H1 (cell line): Measurements from ENCODE around the gene CERS3. TPM values are rescaled to one million over a fixed set of nuclear protein-coding genes. Genes with fewer than 3 reads are reported as not detected.

Source experiments
- CTCF ChIA-PET: fragments of 300-600 bp; sonication (Branson Sonifier 250); formaldehyde crosslinking; loops from one replicate; lab custom pipeline; 2021; ENCODE audit not compliant: partially characterized antibody; lab: Charles Lee
- POLR2A ChIA-PET: fragments of 300-600 bp; sonication (Branson Sonifier 250); formaldehyde crosslinking; loops from one replicate; lab custom pipeline; 2021; ENCODE audit warnings: inconsistent platforms; ENCODE audit not compliant: partially characterized antibody; lab: Charles Lee
- DNase-seq, 2 experiments: peaks; one replicate each; pipeline versions ENCODE4 v3.0.0 to v3.0.0-alpha.2; 2010 to 2022; ENCODE audit warnings: low spot score in 2 of 2, low read depth in 1 of 2, mixed read lengths in 1 of 2
- FAIRE-seq: peaks from 2 replicates; lab custom pipeline; 2011; peaks lifted over from hg19 to GRCh38; lab: Jason Lieb, UNC
- H2AFZ ChIP-seq: 2 replicates; pipeline ENCODE4 v1.8.1; 2012; ENCODE audit warnings: low read length, inconsistent platforms
- H2AK5ac ChIP-seq: 2 replicates; pipeline ENCODE4 v1.6.1; 2013; ENCODE audit warnings: low read depth, low read length
- H2BK120ac ChIP-seq: replicated peaks from 2 replicates; pipeline ENCODE3; 2013; ENCODE audit warnings: low read depth, low read length, inconsistent platforms
- H2BK12ac ChIP-seq: 2 replicates; pipeline ENCODE4 v1.6.1; 2013; ENCODE audit warnings: low read depth, low read length
- H2BK15ac ChIP-seq: 2 replicates; pipeline ENCODE4 v1.6.1; 2013; ENCODE audit warnings: low read length
- H2BK20ac ChIP-seq: 2 replicates; pipeline ENCODE4 v1.6.1; 2013; ENCODE audit warnings: low read length
- H2BK5ac ChIP-seq: 2 replicates; pipeline ENCODE4 v1.6.1; 2013; ENCODE audit warnings: low read depth, low read length
- H3K14ac ChIP-seq: 2 replicates; pipeline ENCODE4 v1.6.1; 2013; ENCODE audit warnings: inconsistent platforms; ENCODE audit not compliant: insufficient read length
- H3K18ac ChIP-seq: 2 replicates; pipeline ENCODE4 v1.6.1; 2013; ENCODE audit warnings: low read length; ENCODE audit errors: extremely low read depth
- H3K23ac ChIP-seq: 2 replicates; pipeline ENCODE4 v1.6.1; 2013; ENCODE audit warnings: inconsistent platforms; ENCODE audit not compliant: insufficient read length
- H3K23me2 ChIP-seq: 2 replicates; pipeline ENCODE4 v1.6.1; 2013; ENCODE audit warnings: low read depth, low read length
- H3K27ac ChIP-seq: 2 replicates; pipeline ENCODE4 v1.6.1; 2011; ENCODE audit warnings: low read depth, low read length, inconsistent platforms
- H3K27me3 ChIP-seq, 4 experiments: replicated peaks in 1 of 4; 1 replicate in 1 of 4; 2 replicates in 3 of 4; pipeline versions ENCODE4 v1.6.1 to v1.8.1; 2011 to 2013; ENCODE audit warnings: low read length in 3 of 4, mild to moderate bottlenecking in 3 of 4, inconsistent platforms in 2 of 4, mixed read lengths in 2 of 4, moderate library complexity in 1 of 4; ENCODE audit not compliant: control insufficient read depth in 3 of 4, insufficient read depth in 3 of 4; ENCODE audit errors: extremely low read depth in 1 of 4
- H3K36me3 ChIP-seq, 4 experiments: 2 replicates each; pipeline versions ENCODE4 v1.6.1 to v1.8.1; 2011 to 2013; ENCODE audit warnings: mild to moderate bottlenecking in 4 of 4, low read length in 3 of 4, moderate library complexity in 2 of 4, control low read depth in 1 of 4, inconsistent platforms in 1 of 4; ENCODE audit not compliant: insufficient read depth in 4 of 4, control insufficient read depth in 2 of 4
- H3K4ac ChIP-seq: replicated peaks from 2 replicates; pipeline ENCODE3; 2013; ENCODE audit warnings: low read length, low read depth, mixed read lengths, inconsistent platforms; ENCODE audit not compliant: insufficient read length
- H3K4me1 ChIP-seq, 4 experiments: replicated peaks in 1 of 4; 1 replicate in 1 of 4; 2 replicates in 3 of 4; pipeline versions ENCODE4 v1.6.1 to v1.8.1; 2011 to 2013; ENCODE audit warnings: low read length in 3 of 4, inconsistent platforms in 2 of 4, mixed read lengths in 1 of 4; ENCODE audit not compliant: insufficient read depth in 4 of 4, control insufficient read depth in 3 of 4
- H3K4me2 ChIP-seq, 2 experiments: 2 replicates each; pipeline versions ENCODE4 v1.6.1 to v1.8.1; 2011 to 2013; ENCODE audit warnings: low read depth in 2 of 2, low read length in 2 of 2, control low read depth in 1 of 2, inconsistent platforms in 1 of 2, mild to moderate bottlenecking in 1 of 2; ENCODE audit not compliant: insufficient read depth in 1 of 2
- H3K4me3 ChIP-seq, 4 experiments: fragments of 200-600, 300-600 bp in 1 of 4; sonication (generic), shearing (Covaris generic), sonication (Bioruptor Twin) in 1 of 4; 2 replicates each; pipeline versions ENCODE4 v1.5.1 to v1.8.1; 2011 to 2016; ENCODE audit warnings: low read length in 4 of 4, low read depth in 3 of 4, control low read depth in 2 of 4, inconsistent platforms in 2 of 4, mild to moderate bottlenecking in 2 of 4, mixed read lengths in 1 of 4, moderate library complexity in 1 of 4; ENCODE audit not compliant: insufficient read depth in 2 of 4; ENCODE audit errors: extremely low read depth in 1 of 4
- H3K56ac ChIP-seq: replicated peaks from 2 replicates; pipeline ENCODE3; 2013; ENCODE audit warnings: low read depth, mild to moderate bottlenecking, mixed read lengths, low read length, inconsistent platforms; ENCODE audit not compliant: insufficient read length
- H3K79me1 ChIP-seq: 2 replicates; pipeline ENCODE4 v1.6.1; 2013; ENCODE audit warnings: low read depth, low read length, control low read depth
- H3K79me2 ChIP-seq, 2 experiments: 2 replicates each; pipeline versions ENCODE4 v1.6.1 to v1.8.1; 2012 to 2013; ENCODE audit warnings: low read length in 2 of 2, mild to moderate bottlenecking in 2 of 2, inconsistent platforms in 1 of 2; ENCODE audit not compliant: insufficient read depth in 2 of 2, control insufficient read depth in 1 of 2
- H3K9ac ChIP-seq, 4 experiments: replicated peaks in 1 of 4; 1 replicate in 1 of 4; 2 replicates in 3 of 4; pipeline versions ENCODE4 v1.6.1 to v1.8.1; 2011 to 2013; ENCODE audit warnings: low read depth in 3 of 4, low read length in 3 of 4, control low read depth in 2 of 4, mild to moderate bottlenecking in 2 of 4, moderate library complexity in 2 of 4, inconsistent platforms in 1 of 4; ENCODE audit errors: extremely low read depth in 1 of 4
- H3K9me3 ChIP-seq, 2 experiments: 2 replicates each; pipeline versions ENCODE4 v1.6.1 to v1.8.1; 2012 to 2013; ENCODE audit warnings: mild to moderate bottlenecking in 2 of 2, moderate library complexity in 2 of 2, control low read depth in 1 of 2, inconsistent platforms in 1 of 2, low read depth in 1 of 2, low read length in 1 of 2, mixed read lengths in 1 of 2; ENCODE audit not compliant: insufficient read depth in 2 of 2
- H4K20me1 ChIP-seq, 2 experiments: replicated peaks in 1 of 2; 2 replicates each; pipeline versions ENCODE3 to v1.8.1; 2011 to 2013; ENCODE audit warnings: inconsistent platforms in 2 of 2, low read length in 2 of 2, mild to moderate bottlenecking in 1 of 2; ENCODE audit not compliant: insufficient read depth in 2 of 2, control insufficient read depth in 1 of 2
- H4K5ac ChIP-seq: 2 replicates; pipeline ENCODE4 v1.6.1; 2013; ENCODE audit warnings: low read length, low read depth, mixed read lengths, inconsistent platforms; ENCODE audit not compliant: insufficient read length
- H4K8ac ChIP-seq: 2 replicates; pipeline ENCODE4 v1.8.0; 2013; ENCODE audit warnings: mild to moderate bottlenecking, moderate library complexity, low read length, inconsistent platforms; ENCODE audit not compliant: insufficient read depth; ENCODE audit errors: extremely low read depth
- H4K91ac ChIP-seq: replicated peaks from 2 replicates; pipeline ENCODE3; 2013; ENCODE audit warnings: low read length, mixed read lengths, inconsistent platforms; ENCODE audit not compliant: insufficient read length
- CHD2 ChIP-seq: IDR thresholded peaks from 2 replicates; pipeline ENCODE4 v1.6.1; 2012; ENCODE audit warnings: low read length, improper control_type of control experiment
- CTBP2 ChIP-seq: IDR thresholded peaks from 2 replicates; pipeline ENCODE4 v1.7.0; 2011; ENCODE audit warnings: borderline replicate concordance, mild to moderate bottlenecking, moderate library complexity, mixed read lengths, low read length; ENCODE audit not compliant: insufficient read depth, insufficient read length
- FOSL1 ChIP-seq: IDR thresholded peaks from 2 replicates; pipeline ENCODE4 v1.6.1; 2011; ENCODE audit warnings: mild to moderate bottlenecking, low read depth, low read length, moderate library complexity; ENCODE audit not compliant: insufficient read depth
- KDM5A ChIP-seq: fragments of 200-600 bp; IDR thresholded peaks from 2 replicates; pipeline ENCODE4 v1.7.1; 2012; ENCODE audit warnings: mild to moderate bottlenecking, low read length, inconsistent platforms, mixed read lengths
- NRF1 ChIP-seq: IDR thresholded peaks from 2 replicates; pipeline ENCODE4 v1.6.1; 2011; ENCODE audit warnings: mild to moderate bottlenecking, low read depth, low read length, improper control_type of control experiment
- SAP30 ChIP-seq: fragments of 300-600 bp; sonication (generic); IDR thresholded peaks from 2 replicates; pipeline ENCODE4 v1.7.1; 2012; ENCODE audit warnings: low read length, moderate library complexity, mild to moderate bottlenecking, inconsistent platforms; ENCODE audit not compliant: insufficient read depth, insufficient replicate concordance
- SIX5 ChIP-seq: IDR thresholded peaks from 2 replicates; pipeline ENCODE4 v1.6.1; 2011; ENCODE audit warnings: mild to moderate bottlenecking, low read depth, low read length
- SP2 ChIP-seq: IDR thresholded peaks from 2 replicates; pipeline ENCODE4 v1.6.1; 2012; ENCODE audit warnings: mild to moderate bottlenecking, low read length, inconsistent platforms
- WGBS, 2 experiments: shearing (Covaris generic) in 1 of 2; methylation state at CpG; one replicate each; pipeline versions ENCODE4 v1.1.6 to v1.1.7; 2013 to 2015; ENCODE audit warnings: low lambda C conversion rate in 2 of 2, mixed read lengths in 2 of 2, inconsistent platforms in 1 of 2, low coverage in 1 of 2, missing lambda C conversion rate in 1 of 2; ENCODE audit not compliant: insufficient replicate concordance in 2 of 2, insufficient coverage in 1 of 2, insufficient read length in 1 of 2; ENCODE audit errors: extremely low coverage in 1 of 2, missing lambda C conversion rate in 1 of 2; 5-methylcytosine and 5-hydroxymethylcytosine counted together
- polyA plus RNA-seq, 7 experiments: library from polyadenylated mRNA; depleted of rRNA in 3 of 7; stranded (reverse) in 5 of 7; unstranded in 2 of 7; fragments of >200 nt in 5 of 7; fragments of 200-250 nt in 2 of 7; gene quantifications; 1 replicate in 5 of 7; 2 replicates in 1 of 7; 4 replicates in 1 of 7; pipeline versions ENCODE4 v1.2.1 to v1.2.3, GENCODE V29; 2011 to 2013; ENCODE audit warnings: missing spikeins in 2 of 7, mixed read lengths in 2 of 7
- total RNA-seq: library from RNA; stranded (reverse); fragmentation: NEBNext Ultra II Directional; extraction: Animal tissue kit (Norgen Biotek cat#: 25700); gene quantifications from 2 replicates; pipeline ENCODE4 v1.2.1, GENCODE V29; 2021

Gene CERS3
- total and polyA plus RNA-seq, 2 of the 8 experiments (the other 6 are each of a cell fraction or from before 2014, with no cell fraction given): 0.62 TPM; not detected in 1

DNA sequence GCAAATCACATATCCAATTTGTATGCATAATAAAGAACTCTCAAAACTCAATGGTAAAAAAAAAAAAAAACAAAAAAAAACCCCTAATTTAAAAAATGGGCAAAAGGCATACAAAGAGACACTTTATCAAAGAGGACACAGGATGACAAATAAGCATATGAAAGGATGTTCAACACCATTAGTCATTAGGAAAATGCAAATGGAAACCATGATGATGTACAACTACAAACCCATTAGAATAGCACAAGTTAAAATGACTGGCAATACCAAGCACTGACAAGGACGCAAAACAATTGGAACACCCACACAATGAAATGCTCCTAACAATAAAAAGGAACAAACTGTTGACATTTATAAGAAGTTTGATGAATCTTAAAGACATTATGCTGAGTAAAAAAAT, 123.6 kb downstream of the CERS3 start:
- Histone ChIP-seq H2AFZ (no peak overlapping the region), H2BK12ac (no peak overlapping the region), H3K36me3 (no peaks in the 10 kb centered on the region), H3K23ac (no peak overlapping the region), H3K27ac (no peak overlapping the region), H3K4me1 (no peaks in the 10 kb centered on the region), H4K5ac (no peak overlapping the region), H2BK120ac (no peak overlapping the region), H3K9me3 (peaks cover 40 to 49% of the 10 kb centered on the region in 2 experiments), H2BK5ac (no peak overlapping the region), H3K4me3 (no peak overlapping the region), H3K79me2 (no peaks in the 10 kb centered on the region), H2BK20ac (no peak overlapping the region), H3K18ac (no peak overlapping the region), H4K20me1 (no peaks in the 10 kb centered on the region), H3K4me2 (no peak overlapping the region), H3K27me3 (no peaks in the 10 kb centered on the region), H3K9ac (no peak overlapping the region), H4K8ac (no peak overlapping the region), H2AK5ac (no peak overlapping the region), H3K14ac (no peak overlapping the region), H3K4ac (no peak overlapping the region), H4K91ac (no peak overlapping the region), H3K79me1 (no peaks in the 10 kb centered on the region), H2BK15ac (no peak overlapping the region), H3K23me2 (no peaks in the 10 kb centered on the region), H3K56ac (no peak overlapping the region)
- 100% methylated on average over 1 of the region's 1 CpG; no CpG with 5 or more reads in 1 of the 2 experiments for WGBS, 2 experiments
- ChIA-PET CTCF (no interaction called here), POLR2A (no interaction called here)
- FAIRE-seq: no peak
- DNase-seq: no peak
- TF ChIP-seq SAP30 (no peak), KDM5A (no peak), CHD2 (no peak), FOSL1 (no peak), NRF1 (no peak), CTBP2 (no peak), SIX5 (no peak), SP2 (no peak)
